ENCODE data around the gene ESYT1. TPM values are rescaled to one million over a fixed set of nuclear protein-coding genes. Genes with fewer than 3 reads are reported as not detected.

ESYT1 gene
- total RNA-seq, 2 donors from 2014 or later, result 54.1 to 63.9 TPM

DNA sequence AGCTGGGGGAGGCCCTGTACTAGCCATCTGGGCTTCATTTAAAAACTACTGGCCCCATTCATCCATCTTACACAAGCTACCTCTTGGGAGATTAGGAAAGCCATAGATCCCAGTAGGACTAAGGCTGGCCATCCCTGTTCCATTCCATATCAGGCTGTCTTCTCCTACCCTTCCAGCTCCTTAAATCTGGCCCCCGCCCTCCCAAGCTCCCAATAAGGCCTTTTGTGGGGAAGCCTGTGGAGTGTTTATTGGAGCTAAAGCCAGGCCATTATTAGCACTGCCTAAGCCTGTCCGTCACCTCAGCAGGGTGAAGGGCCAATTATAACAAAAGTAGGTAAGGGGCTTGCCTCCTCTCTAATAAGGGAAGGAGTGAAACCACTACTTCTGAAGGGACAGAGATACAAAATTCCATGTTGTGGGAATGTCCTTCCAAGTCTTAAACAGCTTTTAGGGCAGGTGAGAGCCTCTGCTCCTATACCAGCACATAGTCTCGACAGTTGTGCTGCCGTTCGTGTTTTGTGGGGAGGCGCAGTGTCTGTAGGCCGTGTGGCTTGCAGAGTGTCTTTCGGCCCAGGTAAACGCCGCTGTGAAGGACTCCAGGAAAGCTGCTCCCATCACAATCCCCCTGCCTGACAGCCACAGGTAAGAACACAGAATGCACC is 33.8 kb downstream of the ESYT1 start:
- ATAC-seq (no peak), DNase-seq (no peak)
- intact Hi-C loops (cut with DNase I), result no loop called here

DNA sequence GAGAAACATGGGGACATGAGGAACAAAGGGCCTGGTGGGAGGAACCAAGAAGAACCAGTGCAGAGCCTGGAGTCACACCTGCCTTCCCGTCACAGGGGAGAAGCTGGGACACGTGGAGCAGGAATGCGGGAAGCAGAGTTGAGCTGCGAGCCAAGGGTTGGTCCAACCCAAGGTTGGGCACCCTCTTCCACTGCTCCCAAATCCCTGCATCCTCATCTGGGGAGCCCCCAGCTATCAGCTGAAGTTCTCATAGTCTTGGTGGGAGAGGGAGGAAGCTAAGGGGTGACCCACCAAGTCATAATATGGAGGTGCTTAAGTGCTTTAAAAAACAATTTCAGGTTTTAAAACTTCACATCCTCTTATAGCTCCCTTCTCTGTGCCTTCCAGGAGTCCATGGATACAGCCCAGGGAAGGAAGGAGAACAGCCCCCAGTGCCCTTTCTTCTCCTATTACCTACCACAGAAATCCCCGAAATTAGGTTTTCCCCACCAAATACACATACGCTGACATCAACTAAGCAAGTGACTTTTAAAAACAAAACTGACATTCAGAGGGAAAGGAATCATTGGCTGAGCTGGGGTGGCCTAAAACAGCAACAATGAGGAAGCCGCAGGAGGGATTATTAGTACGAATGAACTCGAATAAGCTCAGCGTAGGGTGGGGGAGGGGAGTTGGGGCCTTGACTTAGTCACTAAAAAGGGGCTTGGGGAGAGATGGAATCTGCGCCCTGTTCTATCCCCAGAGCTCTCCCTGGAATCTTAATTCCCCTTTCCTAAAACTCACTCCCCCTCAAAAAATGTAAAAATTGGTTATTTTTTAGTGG is 34.6 kb downstream of the ESYT1 start:
- ATAC-seq (no peak), DNase-seq (no peak)
- intact Hi-C loops (cut with DNase I), result no loop called here

DNA sequence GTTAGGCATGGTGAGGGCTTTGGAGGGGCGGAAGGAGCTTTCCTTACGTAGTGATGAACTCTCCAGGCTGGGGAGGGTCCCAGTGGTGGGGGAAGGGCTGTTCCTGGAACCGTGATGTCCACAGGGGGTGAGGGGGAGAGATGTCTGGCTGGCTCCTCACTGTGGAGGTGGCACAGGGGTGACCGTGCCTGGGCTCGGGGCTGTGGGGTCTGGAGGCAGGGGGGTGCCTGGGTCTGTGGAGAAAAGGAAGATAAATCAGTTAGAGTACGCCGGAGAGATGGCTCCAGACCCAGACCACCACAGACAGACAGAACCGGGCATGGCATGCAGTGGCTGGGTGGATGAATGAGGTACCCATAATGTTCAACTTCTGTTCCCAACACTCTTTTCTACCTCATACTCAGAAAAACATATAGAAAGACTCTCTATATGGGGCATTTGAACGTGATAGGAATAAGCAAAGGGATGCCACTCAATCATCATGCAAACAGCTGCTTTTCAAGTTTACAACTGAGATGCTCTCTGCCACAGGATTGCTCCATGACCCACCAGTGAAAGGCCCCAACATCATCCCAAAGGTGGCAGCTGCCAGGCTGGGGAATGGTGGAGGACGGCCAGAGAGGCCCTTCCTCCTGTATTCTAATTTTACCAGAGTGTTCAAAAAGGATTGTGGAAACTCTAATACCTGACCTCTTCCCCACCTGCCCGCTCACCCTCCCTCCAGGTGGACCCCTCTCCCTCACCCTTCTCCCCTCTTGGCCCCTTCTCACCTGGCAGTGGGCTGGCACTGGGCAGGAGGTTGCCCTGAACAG is 35.7 kb downstream of the ESYT1 start:
- intact Hi-C loops (cut with DNase I), result no loop called here
- DNase-seq (no peak), ATAC-seq (no peak)

DNA sequence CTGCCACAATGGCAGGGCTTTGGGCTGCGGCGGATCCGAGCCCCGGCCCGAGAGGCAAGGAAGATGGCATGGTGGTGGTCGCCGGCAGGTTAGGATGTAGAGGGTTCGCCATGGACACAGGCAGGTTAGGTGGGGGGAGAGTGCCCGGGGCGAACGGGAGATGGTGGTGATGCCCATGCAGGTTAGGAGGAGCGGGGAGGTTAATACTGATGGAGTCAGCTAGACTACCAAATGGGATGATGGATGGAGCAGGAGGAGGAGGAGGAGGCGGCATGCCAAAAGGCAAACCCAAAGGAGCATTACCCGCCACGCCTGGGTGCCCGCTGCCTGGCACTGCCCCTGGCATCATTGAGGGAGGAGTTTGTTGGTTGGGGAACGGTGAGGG is 36.3 kb downstream of the ESYT1 start:
- ATAC-seq (peak in 1 of 2 donors; percentile 1), DNase-seq (no peak)

DNA sequence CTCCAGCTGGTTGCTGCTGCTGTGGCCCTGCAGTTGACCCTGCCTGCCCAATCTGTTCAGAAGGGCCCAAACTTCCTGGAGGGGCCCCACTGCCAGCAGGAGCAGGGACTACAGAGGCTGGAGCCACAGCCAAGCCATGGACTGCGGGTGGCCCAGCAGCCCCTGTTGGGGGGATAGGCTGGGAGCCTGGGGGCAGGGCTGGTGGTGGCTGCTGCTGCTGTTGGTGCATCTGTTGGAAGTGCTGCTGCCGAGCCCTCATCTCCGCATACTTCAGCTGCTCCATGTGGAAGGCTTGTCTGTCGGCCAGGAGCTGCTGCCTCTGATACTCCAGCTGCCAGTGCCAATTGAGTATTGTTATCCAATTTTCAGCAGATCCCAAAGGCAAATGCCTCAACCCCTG is 37.3 kb downstream of the ESYT1 start:
- intact Hi-C loops (cut with DNase I), result no loop called here
- DNase-seq, result no peak
- ATAC-seq, result peak in 1 of 2 donors; percentile 1

More for the DNA sequence above, 36.3 kb downstream of the ESYT1 start:
- intact Hi-C loops (cut with DNase I), result no loop called here

DNA sequence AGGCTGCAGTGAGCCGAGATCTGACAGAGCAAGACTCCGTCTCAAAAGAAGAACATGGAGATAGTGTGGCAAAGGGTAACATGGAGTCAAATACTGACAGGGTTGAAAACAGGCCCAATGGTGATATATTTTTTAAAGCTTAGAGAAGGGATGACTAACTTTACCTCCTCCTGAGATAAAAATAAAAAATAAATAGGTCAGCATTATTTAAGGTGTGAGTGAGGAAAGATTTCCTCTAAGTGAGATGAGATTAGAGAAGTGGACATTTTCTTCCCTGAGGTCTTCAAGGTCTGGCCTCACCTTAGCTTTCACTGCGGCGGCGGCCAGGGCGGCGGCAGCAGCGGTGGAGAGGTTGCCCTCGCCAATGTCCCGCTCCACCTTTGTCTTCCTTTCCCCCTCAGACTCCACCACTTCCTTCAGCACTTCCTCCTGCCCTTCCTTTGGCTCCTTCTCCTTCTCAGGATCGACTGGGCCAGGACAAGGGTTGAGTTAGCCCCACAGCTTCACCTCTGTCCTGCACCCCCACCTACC is 41.2 kb downstream of the ESYT1 start:
- DNase-seq, result no peak
- ATAC-seq, result no peak
- intact Hi-C loops (cut with DNase I), result no loop called here

DNA sequence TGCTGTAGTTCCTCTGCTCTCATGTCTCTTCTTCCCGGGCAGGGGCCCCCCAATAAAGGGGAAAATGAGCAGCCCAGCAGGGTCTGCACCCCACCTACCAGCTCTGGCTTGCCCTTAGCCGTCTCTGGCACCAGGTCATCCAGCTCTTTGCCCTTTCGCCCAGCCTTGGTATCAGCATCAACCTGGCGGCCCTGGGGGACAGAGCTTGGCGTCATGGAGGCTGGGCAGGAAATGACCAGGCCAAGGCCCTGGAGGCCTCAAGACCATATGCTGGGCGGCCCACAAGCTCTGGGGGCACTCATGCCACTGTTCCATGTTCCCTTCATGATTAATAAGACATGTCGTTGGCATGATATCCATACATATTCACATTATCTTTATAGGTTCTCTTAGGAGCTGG is 44.8 kb downstream of the ESYT1 start:
- DNase-seq (no peak), ATAC-seq (no peak)
- intact Hi-C loops (cut with DNase I), result no loop called here

DNA sequence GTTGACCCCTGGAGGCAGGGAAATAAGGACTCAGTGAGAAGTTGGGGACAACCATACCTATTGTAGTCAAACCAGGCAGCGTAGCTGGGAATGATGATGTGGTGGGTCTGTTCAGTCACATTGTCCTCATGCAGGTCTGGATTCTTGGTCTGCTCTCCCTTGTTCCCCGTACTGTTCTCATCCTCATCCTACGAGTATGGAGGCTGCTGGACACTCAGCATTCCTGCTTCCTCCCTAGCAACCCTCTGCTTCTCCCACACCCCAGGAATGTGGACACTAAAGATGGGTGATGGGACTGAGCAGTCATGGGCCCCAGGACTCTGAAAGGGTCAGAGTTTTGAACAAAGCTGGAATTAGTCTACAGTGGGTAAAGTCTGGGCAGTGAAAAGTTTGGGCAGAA is 50.3 kb downstream of the ESYT1 start:
- intact Hi-C loops (cut with DNase I), result no loop called here
- no peak for ATAC-seq
- DNase-seq, result no peak

DNA sequence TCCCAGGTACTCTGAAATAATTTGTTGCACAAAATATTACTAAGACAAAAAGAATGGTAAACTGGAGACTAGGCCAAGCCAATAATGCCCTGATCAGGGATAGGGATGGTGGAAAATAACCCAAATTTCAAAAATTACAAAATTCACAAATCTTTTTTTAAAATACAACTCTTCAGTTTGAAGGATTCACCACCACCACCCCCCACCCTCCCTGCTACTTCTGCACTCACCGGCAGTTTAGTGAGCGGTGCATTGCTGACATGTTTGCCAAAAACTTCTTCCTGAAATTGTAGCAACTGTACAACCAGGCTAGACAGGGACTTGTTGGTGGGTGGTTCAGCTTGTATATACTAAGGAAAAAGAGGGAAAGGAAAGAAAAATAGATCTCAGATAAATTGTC is 58.9 kb downstream of the ESYT1 start:
- no peak for DNase-seq
- no peak for ATAC-seq
- intact Hi-C loops (cut with DNase I), result loop anchor here in 1 of 2 donors (5.0 kb wide), 1 partner anchor 35 kb away; the partner anchor contains the start of genes NABP2 and RNF41

DNA sequence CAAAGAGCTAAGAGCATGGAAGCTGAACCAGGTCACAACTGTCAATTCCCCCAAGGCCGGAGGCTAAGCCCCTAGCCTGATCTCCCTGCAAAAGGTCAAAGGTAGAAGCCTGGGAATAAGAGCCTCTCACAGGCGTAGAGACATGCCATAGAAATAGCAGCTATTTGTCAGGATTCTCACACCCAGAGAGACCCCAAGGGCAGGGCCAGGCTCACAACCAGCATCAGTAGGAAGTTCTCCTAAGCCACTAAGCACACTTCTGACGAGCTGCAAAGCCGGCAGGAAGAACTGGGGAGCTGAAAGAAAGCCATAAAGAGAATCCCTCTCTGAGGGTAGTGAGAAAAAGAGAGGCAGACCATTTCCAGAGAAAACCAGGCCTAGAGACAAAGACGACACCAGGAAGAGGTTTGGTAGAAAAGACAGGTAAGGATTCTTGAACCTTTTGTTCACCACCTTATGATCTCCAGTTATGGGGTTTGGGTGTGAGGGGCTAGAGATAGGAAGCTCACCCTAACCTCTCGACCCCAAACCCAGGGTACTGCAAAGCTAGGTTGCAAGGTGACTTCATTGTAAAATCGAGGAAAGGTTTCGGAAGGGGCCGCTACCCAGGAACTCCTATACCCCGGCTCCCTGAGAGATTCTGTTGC is 60.2 kb downstream of the ESYT1 start:
- intact Hi-C loops (cut with DNase I), result loop anchor here (2.0 to 5.0 kb wide), 4 partner anchors 29 to 69 kb away; partner anchors contain the start of genes ESYT1 (in 1 of the 2), MYL6 (in 1 of the 2), NABP2 (in 1 of the 2) and RNF41 (in 1 of the 2)
- ATAC-seq (no peak), DNase-seq (no peak)

DNA sequence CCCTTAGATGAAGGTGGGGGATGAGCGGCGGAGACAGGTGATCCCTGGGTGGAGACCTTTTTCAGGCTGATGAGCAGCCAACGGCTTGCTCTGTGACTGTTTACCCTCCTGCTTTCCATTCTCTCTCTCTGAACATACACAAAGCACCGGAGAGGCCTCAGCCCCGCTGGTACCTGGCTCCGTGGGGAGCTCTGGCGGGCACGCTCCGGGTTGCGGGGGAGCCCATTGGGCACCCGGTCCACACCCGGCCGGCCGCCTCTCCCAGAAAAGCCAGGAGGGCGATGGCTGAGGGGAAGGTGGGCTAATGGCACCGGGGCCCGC is 60.7 kb downstream of the ESYT1 start:
- DNase-seq (no peak), ATAC-seq (peak; percentile 4 to 8)
- intact Hi-C loops (cut with DNase I), result loop anchor here (2.0 to 5.0 kb wide), 4 partner anchors 30 to 70 kb away; partner anchors contain the start of genes ESYT1 (in 1 of the 2), MYL6 (in 1 of the 2), NABP2 (in 1 of the 2) and RNF41 (in 1 of the 2)

DNA sequence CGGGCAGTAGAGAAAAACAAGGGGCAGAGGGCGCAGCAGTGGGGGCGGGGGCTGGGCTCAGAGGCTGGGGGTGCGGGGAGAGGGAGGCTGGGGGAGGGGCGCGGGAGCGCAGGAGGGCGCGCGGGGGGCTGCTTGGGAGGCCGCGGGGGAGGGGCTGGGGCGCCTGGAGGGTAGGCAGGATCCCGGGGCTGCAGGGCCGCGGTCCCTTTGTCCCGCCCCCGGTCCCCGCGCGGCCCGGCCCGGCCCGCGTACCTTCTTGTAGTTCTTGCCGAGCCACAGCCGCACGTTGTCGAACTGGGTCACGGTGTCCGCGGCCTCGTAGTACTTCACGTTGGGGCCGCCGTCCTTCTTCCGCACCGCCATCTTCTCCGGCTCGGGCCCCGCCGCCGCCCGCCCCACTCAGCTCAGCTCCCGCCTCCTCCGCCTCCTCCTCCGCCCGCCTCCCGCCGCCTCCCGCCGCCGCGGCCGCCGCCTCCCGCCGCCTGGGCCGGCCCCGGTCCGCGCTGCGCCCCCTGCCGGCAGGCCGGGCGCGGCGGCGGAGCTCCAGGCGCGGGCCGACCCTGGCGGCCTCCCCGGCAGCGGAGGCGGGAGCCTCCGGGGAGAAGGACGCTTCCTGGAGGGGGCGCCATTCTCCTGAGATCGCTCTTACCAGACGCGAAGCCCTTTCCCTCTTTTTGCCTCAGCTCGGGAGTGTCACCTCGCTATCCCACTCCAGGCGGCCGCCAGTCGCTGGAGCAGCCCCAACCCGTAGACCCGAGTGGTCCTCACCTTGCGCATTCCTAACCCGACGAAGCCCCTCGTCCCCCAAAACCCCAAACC is 61.2 kb downstream of the ESYT1 start, which contains the start of gene SMARCC2:
TSS of gene SMARCC2 (minus strand) at position 385 of the 819 bp plus-strand sequence. CDS start at position 363, 22 bp downstream.
- intact Hi-C loops (cut with DNase I), result loop anchor here (2.0 to 5.0 kb wide), 4 partner anchors 31 to 71 kb away; partner anchors contain the start of genes ESYT1 (in 1 of the 2), MYL6 (in 1 of the 2), NABP2 (in 1 of the 2) and RNF41 (in 1 of the 2)
- peak; percentile 80 to 85 for ATAC-seq
- peak; percentile 90 for DNase-seq

DNA sequence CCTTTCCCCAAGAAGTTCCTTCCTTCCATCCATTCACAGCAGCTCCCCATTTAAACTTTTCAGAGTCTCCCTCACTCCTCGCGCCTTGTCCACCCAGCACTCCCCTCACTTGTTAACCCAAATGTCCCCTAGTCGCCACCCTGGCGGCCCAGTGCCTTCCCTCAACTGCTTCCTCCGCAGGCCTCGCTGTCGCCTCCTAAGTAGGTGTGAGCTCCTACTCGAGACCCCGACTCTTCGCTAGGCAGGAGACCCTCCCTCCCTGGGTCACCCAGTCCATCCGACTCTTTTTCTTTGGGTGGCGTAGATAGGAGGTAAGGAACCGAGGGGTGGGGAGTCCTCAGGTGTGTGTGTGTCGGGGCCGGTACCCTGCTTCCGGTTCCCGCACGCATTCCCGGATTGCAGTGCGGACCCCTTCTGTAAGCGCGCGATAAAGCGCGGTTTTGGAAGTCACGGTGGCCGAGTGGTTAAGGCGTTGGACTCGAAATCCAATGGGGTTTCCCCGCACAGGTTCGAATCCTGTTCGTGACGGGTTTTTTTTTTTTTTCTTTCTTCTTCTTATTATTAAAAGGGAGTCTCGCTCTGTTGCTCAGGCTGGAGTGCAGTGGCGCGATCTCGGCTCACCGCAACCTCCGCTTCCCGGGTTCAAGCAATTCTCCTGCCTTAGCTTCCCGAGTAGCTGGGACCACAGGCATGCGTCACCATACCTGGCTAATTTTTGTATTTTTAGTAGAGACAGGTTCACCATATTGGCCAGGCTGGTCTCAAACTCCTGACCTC is 62.0 kb downstream of the ESYT1 start:
- intact Hi-C loops (cut with DNase I), result loop anchor here (2.0 to 5.0 kb wide), 5 partner anchors 31 to 277 kb away; partner anchors contain the start of genes ESYT1 (in 1 of the 2), MYL6 (in 1 of the 2), NABP2 (in 1 of the 2) and RNF41 (in 1 of the 2)
- DNase-seq (peak; percentile 76), ATAC-seq (peak; percentile 64 to 79)

DNA sequence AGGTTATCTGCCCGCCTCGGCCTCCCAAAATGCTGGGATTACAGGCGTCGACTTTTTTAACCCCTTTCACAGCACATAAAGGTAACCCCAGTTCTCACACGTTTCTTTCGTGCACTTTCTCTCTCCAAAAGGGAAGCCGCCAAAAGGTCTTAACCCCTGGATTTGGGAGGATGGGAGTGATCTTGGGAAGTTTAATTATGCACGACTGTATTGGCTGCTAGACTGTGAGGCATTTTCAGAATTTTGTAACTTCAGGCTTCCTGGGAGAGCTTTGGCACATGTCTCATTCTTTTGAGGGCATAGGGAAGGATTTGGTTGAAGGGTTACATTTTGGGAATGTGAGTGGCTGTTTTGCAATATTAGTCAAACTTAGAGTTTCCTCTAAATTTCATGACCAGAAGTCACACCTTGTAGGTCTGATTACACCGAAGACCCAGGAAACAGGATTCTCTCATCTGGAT is 62.7 kb downstream of the ESYT1 start:
- intact Hi-C loops (cut with DNase I), result loop anchor here in 1 of 2 donors (5.0 kb wide), 1 partner anchor 277 kb away; the partner anchor contains the start of gene SPRYD4
- ATAC-seq (peak in 1 of 2 donors; percentile 9), DNase-seq (no peak)

DNA sequence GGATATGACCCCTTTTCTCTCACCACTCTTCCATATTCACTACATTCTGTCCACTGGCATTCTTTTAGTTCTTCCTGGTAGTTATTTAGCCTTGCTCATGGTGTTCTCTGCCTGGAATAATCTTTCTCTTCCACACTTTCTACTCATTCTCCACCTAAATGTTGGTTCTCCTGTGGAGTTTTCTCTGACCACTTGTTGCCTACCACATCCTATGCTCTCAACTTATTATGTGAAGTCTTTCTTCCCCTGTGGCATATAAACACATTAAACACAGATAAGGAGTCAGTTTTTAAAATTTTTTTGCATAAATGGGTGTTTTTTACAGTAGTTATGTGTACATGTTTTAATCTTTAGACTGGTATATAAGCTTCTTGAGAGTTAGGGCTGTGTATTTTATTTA is 64.5 kb downstream of the ESYT1 start:
- DNase-seq, result no peak
- intact Hi-C loops (cut with DNase I), result loop anchor here in 1 of 2 donors (5.0 kb wide), 1 partner anchor 275 kb away; the partner anchor contains the start of gene SPRYD4
- ATAC-seq, result no peak

DNA sequence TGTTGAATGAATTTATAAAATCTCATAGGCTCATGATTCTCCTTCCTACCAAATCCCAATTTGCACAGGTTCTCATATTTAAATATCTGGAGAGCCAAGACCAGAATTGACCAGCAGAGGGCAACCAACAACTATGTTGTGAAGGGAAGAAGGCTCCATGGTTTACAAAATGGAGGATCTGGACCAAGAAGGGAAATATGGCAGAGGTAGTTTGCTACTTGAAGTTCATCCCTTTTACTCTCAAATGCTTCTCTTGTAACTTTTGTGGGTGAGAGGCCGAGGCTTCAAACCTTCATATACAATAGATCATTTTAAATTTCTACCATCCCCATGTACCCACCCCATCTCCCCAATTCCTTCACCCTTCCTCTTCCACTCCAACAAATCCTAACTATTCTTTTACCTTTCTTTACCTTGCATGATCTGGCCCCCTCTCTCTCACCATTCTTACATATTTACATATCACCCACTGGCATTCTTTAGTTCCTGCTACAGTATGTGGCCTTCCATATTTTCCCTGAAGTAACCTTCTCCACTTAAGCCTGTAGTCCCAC is 65.0 kb downstream of the ESYT1 start:
- peak; percentile 76 for DNase-seq
- no peak for ATAC-seq
- intact Hi-C loops (cut with DNase I), result loop anchor here in 1 of 2 donors (5.0 kb wide), 1 partner anchor 274 kb away; the partner anchor contains the start of gene SPRYD4
